Bronchial epithelial cell (primary cell): ENCODE data around the gene CCN6. TPM values are rescaled to one million over a fixed set of nuclear protein-coding genes. Genes with fewer than 3 reads are reported as not detected.

ENCODE experiments used
- DNase-seq: peaks from one replicate; pipeline ENCODE4 v3.0.0-alpha.2; 2010; ENCODE audit warnings: low read depth
- FAIRE-seq: peaks from 2 replicates; lab custom pipeline; 2011; peaks lifted over from hg19 to GRCh38; lab: Jason Lieb, UNC
- H3K27me3 ChIP-seq: 2 replicates; pipeline ENCODE4 v1.5.1; 2011; ENCODE audit warnings: low read length; ENCODE audit not compliant: control insufficient read depth, insufficient read depth
- H3K36me3 ChIP-seq: 2 replicates; pipeline ENCODE4 v1.5.1; 2011; ENCODE audit warnings: low read length; ENCODE audit not compliant: control insufficient read depth, insufficient read depth
- H3K4me3 ChIP-seq: 2 replicates; pipeline ENCODE4 v1.5.1; 2011; ENCODE audit warnings: mild to moderate bottlenecking, low read depth, low read length, control low read depth
- CTCF ChIP-seq: IDR thresholded peaks from 2 replicates; pipeline ENCODE4 v1.5.1; 2011; ENCODE audit warnings: mild to moderate bottlenecking, moderate library complexity, low read length, control low read depth, inconsistent platforms; ENCODE audit not compliant: insufficient read depth, severe bottlenecking
- total RNA-seq: library from RNA; depleted of rRNA; stranded (reverse); fragments of >200 nt; gene quantifications from 2 replicates; pipeline ENCODE4 v1.2.1, GENCODE V29; 2014

Gene CCN6
- not detected in 2 replicates for total RNA-seq

GRCh38 chr6:112054001-112054400 lies at the start of gene CCN6:
Gene CCN6 (plus strand): TSS chr6:112054104. CDS start chr6:112054358, 254 bp downstream.
- Histone ChIP-seq H3K4me3 (no peak within 1 kb of the TSS), H3K36me3 (no peaks in the 10 kb centered on the region), H3K27me3 (peaks cover 2% of the 10 kb centered on the region)
- peak; percentile 18 for DNase-seq
- TF ChIP-seq CTCF: no peak
- peak; percentile 64 for FAIRE-seq

GRCh38 chr6:112004201-112005012 lies 49.5 kb upstream of the CCN6 start:
- no peak overlapping the region for H3K4me3 ChIP-seq
- no peaks in the 10 kb centered on the region for H3K27me3 ChIP-seq
- DNase-seq (no peak), FAIRE-seq (no peak)
- TF ChIP-seq CTCF: no peak
- H3K36me3 ChIP-seq: no peaks in the 10 kb centered on the region

GRCh38 chr6:112005013-112005371 lies 48.9 kb upstream of the CCN6 start:
- no peaks in the 10 kb centered on the region for H3K36me3 ChIP-seq
- H3K4me3 ChIP-seq: no peak overlapping the region
- TF ChIP-seq CTCF: no peak
- no peaks in the 10 kb centered on the region for H3K27me3 ChIP-seq
- FAIRE-seq (no peak), DNase-seq (no peak)

GRCh38 chr6:112007254-112007653 lies 46.6 kb upstream of the CCN6 start:
- no peaks in the 10 kb centered on the region for H3K36me3 ChIP-seq
- no peak for FAIRE-seq
- TF ChIP-seq CTCF: no peak
- H3K4me3 ChIP-seq: no peak overlapping the region
- H3K27me3 ChIP-seq: no peaks in the 10 kb centered on the region
- DNase-seq: no peak

- no peak for FAIRE-seq
- H3K4me3 ChIP-seq: no peak overlapping the region
- TF ChIP-seq CTCF: no peak
- no peaks in the 10 kb centered on the region for H3K36me3 ChIP-seq
- H3K27me3 ChIP-seq: no peaks in the 10 kb centered on the region
- DNase-seq: no peak
Observed at GRCh38 chr6:112007805-112008204, 46.1 kb upstream of the CCN6 start.

GRCh38 chr6:112008482-112008881 lies 45.4 kb upstream of the CCN6 start:
- H3K4me3 ChIP-seq: no peak overlapping the region
- no peak for TF ChIP-seq CTCF
- H3K27me3 ChIP-seq: no peaks in the 10 kb centered on the region
- FAIRE-seq: no peak
- no peak for DNase-seq
- H3K36me3 ChIP-seq: no peaks in the 10 kb centered on the region
